CD4-positive, alpha-beta memory T cell (primary cell): Measurements from ENCODE around the gene GNPDA1. TPM values are rescaled to one million over a fixed set of nuclear protein-coding genes. Genes with fewer than 3 reads are reported as not detected.

Source experiments
- CTCF ChIA-PET: fragments of 350-600 bp; sonication (Branson Sonifier 250); formaldehyde crosslinking; loops from one replicate; lab custom pipeline; 2021; ENCODE audit warnings: inconsistent platforms; ENCODE audit not compliant: partially characterized antibody; lab: Charles Lee
- POLR2A ChIA-PET: fragments of 350-600 bp; sonication (Branson Sonifier 250); formaldehyde crosslinking; loops from one replicate; lab custom pipeline; 2021; ENCODE audit not compliant: partially characterized antibody; lab: Charles Lee
- DNase-seq, 5 donors: peaks; one replicate each; pipeline versions ENCODE4 v3.0.0 to v3.0.0-alpha.2; 2020 to 2022; ENCODE audit warnings: mixed read lengths in 1 of 5
- H3K27ac ChIP-seq: one replicate; pipeline ENCODE4 v1.7.0; 2013; ENCODE audit warnings: low read depth, low read length
- H3K27me3 ChIP-seq: 2 replicates; pipeline ENCODE4 v1.7.0; 2013; ENCODE audit warnings: mild to moderate bottlenecking, low read length, moderate library complexity; ENCODE audit not compliant: insufficient read depth
- H3K36me3 ChIP-seq: 2 replicates; pipeline ENCODE4 v1.7.0; 2013; ENCODE audit warnings: mild to moderate bottlenecking, low read length, moderate library complexity; ENCODE audit not compliant: insufficient read depth
- H3K4me1 ChIP-seq: 2 replicates; pipeline ENCODE4 v1.7.0; 2013; ENCODE audit warnings: mild to moderate bottlenecking, low read length, moderate library complexity; ENCODE audit not compliant: insufficient read depth
- H3K4me3 ChIP-seq, 2 donors: one replicate each; pipeline ENCODE4 v1.7.0; 2013; ENCODE audit warnings: low read length in 2 of 2, mild to moderate bottlenecking in 1 of 2
- H3K9me3 ChIP-seq, 2 donors: one replicate each; pipeline ENCODE4 v1.7.0; 2013; ENCODE audit warnings: low read length in 2 of 2, control low read depth in 1 of 2; ENCODE audit not compliant: control insufficient read depth in 1 of 2
- H3K27ac Mint-ChIP-seq, 7 donors: one replicate each; pipeline ENCODE4 v1.8.0; 2020 to 2021; ENCODE audit warnings: mixed read lengths in 7 of 7, mild to moderate bottlenecking in 6 of 7, inconsistent platforms in 3 of 7, moderate library complexity in 3 of 7
- H3K27me3 Mint-ChIP-seq, 2 donors: one replicate each; pipeline ENCODE4 v1.8.0; 2020 to 2021; ENCODE audit warnings: mixed read lengths in 2 of 2
- H3K36me3 Mint-ChIP-seq, 2 donors: one replicate each; pipeline ENCODE4 v1.8.0; 2020 to 2021; ENCODE audit warnings: mixed read lengths in 2 of 2, inconsistent platforms in 1 of 2, mild to moderate bottlenecking in 1 of 2
- H3K4me1 Mint-ChIP-seq, 4 donors: one replicate each; pipeline ENCODE4 v1.8.0; 2020 to 2021; ENCODE audit warnings: mixed read lengths in 4 of 4, mild to moderate bottlenecking in 1 of 4
- H3K4me3 Mint-ChIP-seq, 8 donors: one replicate each; pipeline ENCODE4 v1.8.0; 2020 to 2021; ENCODE audit warnings: mixed read lengths in 8 of 8, mild to moderate bottlenecking in 7 of 8, moderate library complexity in 6 of 8, inconsistent platforms in 3 of 8
- H3K9me3 Mint-ChIP-seq, 8 donors: one replicate each; pipeline ENCODE4 v1.8.0; 2020 to 2021; ENCODE audit warnings: mixed read lengths in 8 of 8, mild to moderate bottlenecking in 5 of 8, inconsistent platforms in 3 of 8, moderate library complexity in 1 of 8
- intact Hi-C: fragments of 100-400 bp; cut with micrococcal nuclease; formaldehyde crosslinking; loops from one replicate; pipeline ENCODE4 v1.15.1; 2023
- polyA plus RNA-seq, 2 donors: library from polyadenylated mRNA; unstranded; fragments of 300-500 nt; fragmentation: Illumina TruSeq; gene quantifications; one replicate each; pipeline ENCODE4 v1.2.3, GENCODE V29; 2021
- total RNA-seq, 2 experiments: library from RNA; stranded (reverse); gene quantifications; one replicate each; pipeline ENCODE4 v1.2.3, GENCODE V29; 2021

GNPDA1 gene
- total and polyA plus RNA-seq, 4 experiments from 2014 or later = 23.0 to 38.6 (median 24.9) TPM

GRCh38 chr5:142014911-142015584, 2.2 kb upstream of the GNPDA1 start:
- H3K27me3 ChIP-seq = no peaks in the 10 kb centered on the region
- peak overlapping the region; percentile 85 to 95 (median 94) for H3K27ac Mint-ChIP-seq
- intact Hi-C loops = loop anchor here (1.0 to 5.0 kb wide), 5 partner anchors 23 to 682 kb away; partner anchors contain the start of gene RNF14
- no peaks in the 10 kb centered on the region for H3K9me3 ChIP-seq
- H3K4me3 Mint-ChIP-seq = peak overlapping the region; percentile 32 to 84 (median 74)
- H3K4me1 ChIP-seq = peaks cover 70% of the 10 kb centered on the region
- POLR2A ChIA-PET = interaction anchor here (0.7 to 6.2 kb wide), 15 partner anchors 8 to 322 kb away, joined by 3 to 90 read pairs (median 6); partner anchors contain the start of genes NDFIP1 and RNF14
- peaks cover 0 to 1% (median 0%) of the 10 kb centered on the region in 8 donors for H3K9me3 Mint-ChIP-seq
- no peaks in the 10 kb centered on the region for H3K36me3 ChIP-seq
- H3K4me1 Mint-ChIP-seq = peaks cover 46 to 79% (median 59%) of the 10 kb centered on the region in 4 donors
- CTCF ChIA-PET = interaction anchor here (0.7 to 11.6 kb wide), 20 partner anchors 8 to 350 kb away, joined by 3 to 203 read pairs (median 6); partner anchors contain the start of genes NDFIP1 and RNF14
- peak overlapping the region in 1 of 2 donors; percentile 25 for H3K4me3 ChIP-seq
- H3K27ac ChIP-seq = peak overlapping the region; percentile 54
- DNase-seq = peak; percentile 63 to 70 (median 66)
- no peaks in the 10 kb centered on the region for H3K36me3 Mint-ChIP-seq
- no peaks in the 10 kb centered on the region for H3K27me3 Mint-ChIP-seq

- Histone ChIP-seq H3K36me3 (no peaks in the 10 kb centered on the region), H3K27me3 (no peaks in the 10 kb centered on the region), H3K4me3 (no peak overlapping the region), H3K9me3 (no peaks in the 10 kb centered on the region), H3K4me1 (peaks cover 70% of the 10 kb centered on the region), H3K27ac (peak overlapping the region; percentile 70)
- intact Hi-C loops = loop anchor here (2.0 to 5.0 kb wide), 3 partner anchors 45 to 683 kb away; partner anchors contain the start of gene RNF14
- ChIA-PET POLR2A (interaction anchor here (0.9 to 6.2 kb wide), 16 partner anchors 7 to 363 kb away, joined by 3 to 90 read pairs (median 6); partner anchors contain the start of genes FCHSD1, NDFIP1 and RNF14), CTCF (interaction anchor here (0.8 to 11.6 kb wide), 18 partner anchors 9 to 349 kb away, joined by 3 to 203 read pairs (median 8); partner anchors contain the start of genes NDFIP1 and RNF14)
- Mint-ChIP-seq H3K4me3 (peak overlapping the region; percentile 68 to 94 (median 86)), H3K4me1 (peaks cover 46 to 76% (median 59%) of the 10 kb centered on the region in 4 donors), H3K36me3 (peaks cover 0 to 4% of the 10 kb centered on the region in 2 donors), H3K27ac (peak overlapping the region; percentile 89 to 96 (median 95)), H3K27me3 (no peaks in the 10 kb centered on the region), H3K9me3 (peaks cover 0 to 1% (median 0%) of the 10 kb centered on the region in 8 donors)
- DNase-seq = no peak
Observed at GRCh38 chr5:142013734-142014521, 1.1 kb upstream of the GNPDA1 start.

DNA sequence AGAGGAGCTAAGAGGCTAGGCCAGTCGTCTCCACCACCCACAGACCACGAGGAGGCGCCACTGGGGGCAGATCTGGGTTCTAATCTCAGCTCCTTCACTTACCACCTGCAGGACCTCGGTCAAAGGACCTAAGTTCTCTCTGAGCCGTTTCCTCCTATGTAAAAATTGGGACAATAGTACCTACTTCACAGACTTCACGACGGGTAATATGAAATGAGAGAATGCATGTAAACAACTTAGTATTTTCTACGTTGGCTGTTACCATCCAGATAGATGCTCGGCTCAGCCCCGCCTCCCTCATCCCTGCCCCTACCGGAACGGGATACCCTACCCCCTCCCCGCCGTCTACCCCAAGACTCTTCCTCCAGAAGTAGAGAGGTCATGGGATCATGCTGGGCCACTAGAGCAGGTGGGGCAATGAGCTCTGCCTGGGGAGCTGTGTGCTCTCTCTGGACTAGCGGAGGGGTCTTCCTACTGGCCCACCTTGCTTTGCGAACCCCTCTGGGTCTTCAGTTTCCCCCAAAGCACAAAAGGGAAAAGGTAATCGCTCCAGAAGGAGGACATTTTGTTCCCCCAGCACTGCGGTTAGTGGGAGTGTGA, 541 bp downstream of the GNPDA1 start:
- Mint-ChIP-seq H3K36me3 (peaks cover 2 to 5% of the 10 kb centered on the region in 2 donors), H3K4me1 (peaks cover 43 to 71% (median 57%) of the 10 kb centered on the region in 4 donors), H3K9me3 (peaks cover 0 to 1% (median 0%) of the 10 kb centered on the region in 8 donors), H3K4me3 (peak overlapping the region; percentile 85 to 92 (median 88)), H3K27ac (peak overlapping the region; percentile 53 to 95 (median 92)), H3K27me3 (no peaks in the 10 kb centered on the region)
- intact Hi-C loops = loop anchor here (5.0 kb wide), 1 partner anchor 685 kb away; no protein-coding TSS in a partner anchor
- Histone ChIP-seq H3K27me3 (no peaks in the 10 kb centered on the region), H3K27ac (peak overlapping the region; percentile 70), H3K4me1 (peaks cover 66% of the 10 kb centered on the region), H3K4me3 (peak overlapping the region; percentile 79 to 84), H3K36me3 (no peaks in the 10 kb centered on the region), H3K9me3 (no peaks in the 10 kb centered on the region)
- ChIA-PET CTCF (interaction anchor here (0.8 to 11.6 kb wide), 26 partner anchors 8 to 320 kb away, joined by 3 to 203 read pairs (median 5); partner anchors contain the start of genes NDFIP1 and RNF14), POLR2A (interaction anchor here (0.8 to 6.2 kb wide), 16 partner anchors 8 to 321 kb away, joined by 3 to 90 read pairs (median 6); partner anchors contain the start of genes NDFIP1 and RNF14)
- peak in 4 of 5 donors; percentile 30 to 59 (median 31) for DNase-seq

DNA sequence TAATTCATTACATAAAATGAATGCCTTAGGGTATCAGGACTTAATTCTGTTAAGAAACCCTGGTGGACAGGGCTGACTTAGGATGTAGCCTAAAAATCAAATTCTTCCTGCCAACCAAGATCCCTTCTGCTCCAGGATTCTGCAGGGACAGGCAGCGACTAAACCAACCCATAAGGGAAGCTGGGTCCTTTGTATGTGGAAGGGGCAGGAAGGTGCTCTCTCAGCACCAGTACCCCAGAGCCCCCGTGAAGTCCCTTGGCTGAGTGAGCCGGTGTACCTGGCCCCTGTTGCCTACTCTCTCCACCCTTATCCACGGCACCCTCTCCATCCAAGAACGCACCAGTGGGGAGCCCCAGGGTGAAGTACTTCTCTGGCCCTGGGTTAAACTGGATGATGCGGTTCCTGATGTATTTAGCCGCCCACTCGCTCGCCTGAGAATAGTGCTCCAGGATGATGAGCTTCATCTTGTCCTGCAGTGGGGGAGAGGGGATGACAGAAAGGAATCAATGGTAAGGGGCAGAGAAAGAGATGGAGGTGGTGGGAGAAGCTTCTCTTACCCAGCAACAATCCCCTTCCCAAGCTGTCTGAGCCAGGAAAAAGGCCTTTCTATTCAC, 1.1 kb downstream of the GNPDA1 start:
- H3K27me3 ChIP-seq = no peaks in the 10 kb centered on the region
- H3K4me3 ChIP-seq = peak overlapping the region; percentile 79 to 84
- H3K36me3 Mint-ChIP-seq = peaks cover 5 to 10% of the 10 kb centered on the region in 2 donors
- H3K27ac ChIP-seq = no peak overlapping the region
- intact Hi-C loops = loop anchor here (5.0 kb wide), 1 partner anchor 686 kb away; no protein-coding TSS in a partner anchor
- ChIA-PET CTCF (interaction anchor here (0.7 to 11.6 kb wide), 26 partner anchors 8 to 361 kb away, joined by 3 to 203 read pairs (median 5); partner anchors contain the start of genes NDFIP1 and RNF14), POLR2A (interaction anchor here (0.8 to 6.2 kb wide), 16 partner anchors 8 to 320 kb away, joined by 3 to 90 read pairs (median 4); partner anchors contain the start of genes NDFIP1 and RNF14)
- H3K4me1 Mint-ChIP-seq = peaks cover 45 to 71% (median 58%) of the 10 kb centered on the region in 4 donors
- no peaks in the 10 kb centered on the region for H3K36me3 ChIP-seq
- no peaks in the 10 kb centered on the region for H3K27me3 Mint-ChIP-seq
- H3K4me1 ChIP-seq = peaks cover 66% of the 10 kb centered on the region
- peak overlapping the region; percentile 85 to 92 (median 88) for H3K4me3 Mint-ChIP-seq
- DNase-seq = no peak
- H3K9me3 ChIP-seq = no peaks in the 10 kb centered on the region
- H3K27ac Mint-ChIP-seq = peak overlapping the region in 6 of 7 donors; percentile 86 to 95 (median 92)
- peaks cover 0 to 1% (median 0%) of the 10 kb centered on the region in 8 donors for H3K9me3 Mint-ChIP-seq

DNA sequence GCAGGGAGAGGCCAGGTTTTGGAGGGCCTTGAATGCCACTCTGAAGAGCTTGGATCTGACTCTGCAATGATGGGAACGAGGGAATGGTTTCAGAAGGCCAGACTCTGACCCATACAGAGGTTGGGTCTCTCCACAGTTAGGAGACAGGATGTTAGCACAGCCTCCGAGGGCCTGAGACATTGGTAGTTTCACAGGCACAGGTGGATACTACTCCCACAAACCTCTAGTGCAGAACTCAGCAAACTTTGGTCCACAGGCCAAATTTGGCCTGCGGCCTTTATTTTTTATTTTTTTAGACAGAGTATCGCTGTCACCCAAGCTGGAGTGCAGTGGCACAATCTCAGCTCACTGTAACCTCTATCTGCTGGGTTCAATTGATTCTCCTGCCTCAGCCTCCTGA, 2.9 kb downstream of the GNPDA1 start:
- no peaks in the 10 kb centered on the region for H3K9me3 ChIP-seq
- Mint-ChIP-seq H3K36me3 (peaks cover 18 to 21% of the 10 kb centered on the region in 2 donors), H3K27me3 (no peaks in the 10 kb centered on the region), H3K4me1 (peaks cover 31 to 60% (median 45%) of the 10 kb centered on the region in 4 donors), H3K4me3 (no peak overlapping the region), H3K9me3 (no peaks in the 10 kb centered on the region), H3K27ac (no peak overlapping the region)
- H3K27ac ChIP-seq = no peak overlapping the region
- no peak for DNase-seq
- ChIA-PET CTCF (interaction anchor here (0.9 to 11.6 kb wide), 5 partner anchors 9 to 133 kb away, joined by 3 to 203 read pairs (median 8); partner anchors contain the start of gene RNF14), POLR2A (no interaction called here)
- H3K4me1 ChIP-seq = peaks cover 54% of the 10 kb centered on the region
- no peaks in the 10 kb centered on the region for H3K36me3 ChIP-seq
- H3K27me3 ChIP-seq = no peaks in the 10 kb centered on the region
- intact Hi-C loops = loop anchor here (5.0 kb wide), 1 partner anchor 687 kb away; no protein-coding TSS in a partner anchor
- H3K4me3 ChIP-seq = no peak overlapping the region

GRCh38 chr5:142008813-142009212, 4.0 kb downstream of the GNPDA1 start:
- ChIA-PET CTCF (interaction anchor here (1.5 to 11.6 kb wide), 4 partner anchors 8 to 134 kb away, joined by 3 to 203 read pairs (median 92); no protein-coding TSS in a partner anchor), POLR2A (interaction anchor here (0.6 kb wide), 1 partner anchor 372 kb away, joined by 3 read pairs; the partner anchor contains the start of genes HDAC3 and RELL2)
- H3K4me3 Mint-ChIP-seq = peak overlapping the region in 1 of 8 donors; percentile 19
- peaks cover 43% of the 10 kb centered on the region for H3K4me1 ChIP-seq
- no peaks in the 10 kb centered on the region for H3K27me3 Mint-ChIP-seq
- peaks cover 21 to 27% of the 10 kb centered on the region in 2 donors for H3K36me3 Mint-ChIP-seq
- H3K4me1 Mint-ChIP-seq = peaks cover 27 to 52% (median 38%) of the 10 kb centered on the region in 4 donors
- intact Hi-C loops = no loop called here
- H3K4me3 ChIP-seq = no peak overlapping the region
- H3K9me3 Mint-ChIP-seq = no peaks in the 10 kb centered on the region
- H3K27me3 ChIP-seq = no peaks in the 10 kb centered on the region
- H3K9me3 ChIP-seq = no peaks in the 10 kb centered on the region
- H3K27ac Mint-ChIP-seq = peak overlapping the region in 1 of 7 donors; percentile 65
- H3K27ac ChIP-seq = no peak overlapping the region
- H3K36me3 ChIP-seq = peaks cover 7% of the 10 kb centered on the region
- no peak for DNase-seq
